Ectodermal cell (in vitro differentiated cells): Measurements from ENCODE around the gene OPRM1.
"Not testable (repeated sequence)": the region's sequence is repeated elsewhere in the genome, so short reads cannot be mapped to it uniquely, and the experiment has no call there.

Experiments
- H3K27ac ChIP-seq: 2 replicates; pipeline ENCODE4 v1.7.0; 2013; ENCODE audit warnings: mild to moderate bottlenecking, low read depth, low read length; ENCODE audit not compliant: insufficient read depth, poor library complexity, severe bottlenecking
- H3K27me3 ChIP-seq: 2 replicates; pipeline ENCODE4 v1.7.0; 2013; ENCODE audit warnings: mild to moderate bottlenecking, low read length; ENCODE audit not compliant: insufficient read depth, control insufficient read depth, poor library complexity, severe bottlenecking
- H3K36me3 ChIP-seq: one replicate; pipeline ENCODE4 v1.7.0; 2013; ENCODE audit warnings: low read length; ENCODE audit not compliant: control insufficient read depth, insufficient read depth
- H3K4me1 ChIP-seq: one replicate; pipeline ENCODE4 v1.7.0; 2013; ENCODE audit warnings: low read length; ENCODE audit not compliant: control insufficient read depth, insufficient read depth
- H3K4me3 ChIP-seq: 2 replicates; pipeline ENCODE4 v1.7.0; 2013; ENCODE audit warnings: low read depth, low read length, control low read depth; ENCODE audit not compliant: insufficient read depth
- H3K9me3 ChIP-seq: 2 replicates; pipeline ENCODE4 v1.7.0; 2013; ENCODE audit warnings: mild to moderate bottlenecking, low read length, moderate library complexity; ENCODE audit not compliant: control insufficient read depth
- WGBS, 2 experiments: methylation state at CpG; one replicate each; pipeline ENCODE4 v1.1.7; 2013; ENCODE audit warnings: missing lambda C conversion rate in 2 of 2; 5-methylcytosine and 5-hydroxymethylcytosine counted together

OPRM1 gene

GRCh38 chr6:154233383-154233782 is 194.3 kb downstream of the OPRM1 start:
- Histone ChIP-seq H3K4me1 (no peaks in the 10 kb centered on the region), H3K27me3 (no peaks in the 10 kb centered on the region), H3K27ac (no peak overlapping the region), H3K9me3 (no peaks in the 10 kb centered on the region), H3K4me3 (no peak overlapping the region), H3K36me3 (no peaks in the 10 kb centered on the region)
- WGBS, 2 experiments, result 91 to 95% methylated on average over 1 of the region's 2 CpGs

- Histone ChIP-seq H3K36me3 (no peaks in the 10 kb centered on the region), H3K27ac (no peak overlapping the region), H3K4me1 (no peaks in the 10 kb centered on the region), H3K9me3 (no peaks in the 10 kb centered on the region), H3K4me3 (no peak overlapping the region), H3K27me3 (no peaks in the 10 kb centered on the region)
- WGBS, 2 experiments, result 95 to 96% methylated on average over 4 of the region's 4 CpGs
Measured at GRCh38 chr6:154234019-154234772, 195.2 kb downstream of the OPRM1 start.

GRCh38 chr6:154236646-154237301 is 197.7 kb downstream of the OPRM1 start:
- Histone ChIP-seq H3K4me1 (no peaks in the 10 kb centered on the region), H3K27me3 (no peaks in the 10 kb centered on the region), H3K27ac (no peak overlapping the region), H3K36me3 (no peaks in the 10 kb centered on the region), H3K9me3 (no peaks in the 10 kb centered on the region), H3K4me3 (no peak overlapping the region)
- 94% methylated on average over 4 of the region's 4 CpGs for WGBS, 2 experiments

- Histone ChIP-seq H3K27ac (no peak overlapping the region), H3K36me3 (no peaks in the 10 kb centered on the region), H3K27me3 (no peaks in the 10 kb centered on the region), H3K4me1 (peaks cover under 1% of the 10 kb centered on the region), H3K9me3 (no peaks in the 10 kb centered on the region), H3K4me3 (no peak overlapping the region)
- WGBS, 2 experiments, result 98 to 100% methylated on average over 1 to 2 of the region's 2 CpGs
Measured at GRCh38 chr6:154238831-154239230, 199.8 kb downstream of the OPRM1 start.

- H3K4me1 ChIP-seq, result peaks cover 6% of the 10 kb centered on the region
- no peak overlapping the region for H3K27ac ChIP-seq
- no peak overlapping the region for H3K4me3 ChIP-seq
- WGBS, 2 experiments, result 81 to 83% methylated on average over 7 of the region's 7 CpGs
- H3K9me3 ChIP-seq, result no peaks in the 10 kb centered on the region
- no peaks in the 10 kb centered on the region for H3K27me3 ChIP-seq
- H3K36me3 ChIP-seq, result no peaks in the 10 kb centered on the region
Measured at GRCh38 chr6:154239392-154239791, 200.4 kb downstream of the OPRM1 start.

- not testable (repeated sequence) for H3K4me3 ChIP-seq, H3K27me3 ChIP-seq, H3K27ac ChIP-seq, H3K9me3 ChIP-seq, H3K36me3 ChIP-seq
- WGBS, 2 experiments, result 88 to 92% methylated on average over 8 to 10 of the region's 11 CpGs
- peaks cover 11% of the 10 kb centered on the region for H3K4me1 ChIP-seq
Measured at GRCh38 chr6:154241061-154241460, 202.0 kb downstream of the OPRM1 start.

GRCh38 chr6:154241581-154241980 is 202.5 kb downstream of the OPRM1 start:
- Histone ChIP-seq H3K9me3 (no peaks in the 10 kb centered on the region), H3K4me1 (peaks cover 13% of the 10 kb centered on the region), H3K36me3 (no peaks in the 10 kb centered on the region), H3K27me3 (no peaks in the 10 kb centered on the region), H3K27ac (no peak overlapping the region), H3K4me3 (no peak overlapping the region)
- 87 to 89% methylated on average over 8 of the region's 8 CpGs for WGBS, 2 experiments

GRCh38 chr6:154242617-154243357 is 203.7 kb downstream of the OPRM1 start:
- 94 to 96% methylated on average over 13 of the region's 13 CpGs for WGBS, 2 experiments
- no peak overlapping the region for H3K4me3 ChIP-seq
- no peak overlapping the region for H3K27ac ChIP-seq
- H3K27me3 ChIP-seq, result no peaks in the 10 kb centered on the region
- H3K4me1 ChIP-seq, result peaks cover 20% of the 10 kb centered on the region
- no peaks in the 10 kb centered on the region for H3K9me3 ChIP-seq
- H3K36me3 ChIP-seq, result no peaks in the 10 kb centered on the region

GRCh38 chr6:154243793-154244750 is 205.0 kb downstream of the OPRM1 start:
- Histone ChIP-seq H3K9me3 (no peaks in the 10 kb centered on the region), H3K4me1 (peaks cover 20% of the 10 kb centered on the region), H3K27ac (no peak overlapping the region), H3K36me3 (no peaks in the 10 kb centered on the region), H3K27me3 (no peaks in the 10 kb centered on the region), H3K4me3 (no peak overlapping the region)
- 76 to 84% methylated on average over 5 of the region's 6 CpGs for WGBS, 2 experiments
